ENCODE measurements around the gene ADAR. TPM values are rescaled to one million over a fixed set of nuclear protein-coding genes. Genes with fewer than 3 reads are reported as not detected.

ADAR gene
- total RNA-seq, 1 experiment from 2014 or later, result 62.2 TPM

- DNase-seq (ENCODE audit: low read depth), result no peak
Observed at GRCh38 chr1:154586231-154586630, 21.8 kb downstream of the ADAR start.

- DNase-seq (ENCODE audit: low read depth), result no peak
Observed at GRCh38 chr1:154584267-154584994, 23.6 kb downstream of the ADAR start.

GRCh38 chr1:154583773-154584172, 24.2 kb downstream of the ADAR start:
- no peak for DNase-seq (ENCODE audit: low read depth)

GRCh38 chr1:154582885-154583284, 25.1 kb downstream of the ADAR start:
- DNase-seq (ENCODE audit: low read depth), result no peak

GRCh38 chr1:154581766-154582165, 26.2 kb downstream of the ADAR start:
- DNase-seq (ENCODE audit: low read depth), result no peak

- no peak for DNase-seq (ENCODE audit: low read depth)
Observed at GRCh38 chr1:154579374-154579773, 28.6 kb downstream of the ADAR start.

- DNase-seq (ENCODE audit: low read depth), result no peak
Observed at GRCh38 chr1:154578058-154578418, 29.9 kb downstream of the ADAR start.

GRCh38 chr1:154577346-154578057, 30.5 kb downstream of the ADAR start:
- DNase-seq (ENCODE audit: low read depth), result no peak

GRCh38 chr1:154575951-154576566, 31.9 kb downstream of the ADAR start:
- no peak for DNase-seq (ENCODE audit: low read depth)

- no peak for DNase-seq (ENCODE audit: low read depth)
Observed at GRCh38 chr1:154575147-154575927, 32.6 kb downstream of the ADAR start.

GRCh38 chr1:154574716-154575115, 33.3 kb downstream of the ADAR start:
- peak; percentile 20 for DNase-seq (ENCODE audit: low read depth)

- no peak for DNase-seq (ENCODE audit: low read depth)
Observed at GRCh38 chr1:154573168-154573510, 34.8 kb downstream of the ADAR start.

- no peak for DNase-seq (ENCODE audit: low read depth)
Observed at GRCh38 chr1:154572468-154573167, 35.4 kb downstream of the ADAR start.

GRCh38 chr1:154571964-154572288, 36.1 kb downstream of the ADAR start:
- DNase-seq (ENCODE audit: low read depth), result no peak

GRCh38 chr1:154571244-154571963, 36.6 kb downstream of the ADAR start:
- no peak for DNase-seq (ENCODE audit: low read depth)

GRCh38 chr1:154568157-154568815, 39.7 kb downstream of the ADAR start:
- no peak for DNase-seq (ENCODE audit: low read depth)

GRCh38 chr1:154567386-154568156, 40.4 kb downstream of the ADAR start, which contains the start of gene CHRNB2:
CHRNB2 (plus strand) TSS chr1:154567778; CDS start chr1:154568045, 267 bp downstream.
- DNase-seq (ENCODE audit: low read depth), result peak; percentile 29

GRCh38 chr1:154565876-154566275, 42.1 kb downstream of the ADAR start:
- DNase-seq (ENCODE audit: low read depth), result no peak

- peak; percentile 88 for DNase-seq (ENCODE audit: low read depth)
Observed at GRCh38 chr1:154559466-154560044, 48.4 kb downstream of the ADAR start.
